ENCODE results near the gene CASZ1.

CASZ1 gene

GRCh38 chr1:10692401-10693021 is 103.9 kb downstream of the CASZ1 start:
- ATAC-seq (ENCODE audit: low read depth) (peak; percentile 32; the same call in 1 of the 3 replicates), DNase-seq (ENCODE audit: low spot score) (no peak)
- no peak overlapping the region for H3K4me3 ChIP-seq (ENCODE audit: severe bottlenecking)
- no peaks in the 10 kb centered on the region for H3K9me3 ChIP-seq (ENCODE audit: severe bottlenecking)
- H3K4me1 ChIP-seq (ENCODE audit: insufficient read depth, poor library complexity, severe bottlenecking): no peaks in the 10 kb centered on the region
- no peak overlapping the region for H3K27ac ChIP-seq (ENCODE audit: poor library complexity, severe bottlenecking)
- TF ChIP-seq CTCF (IDR thresholded peaks at IDR 0.05; ENCODE audit: poor library complexity, severe bottlenecking): peak; percentile 47
- no peaks in the 10 kb centered on the region for H3K36me3 ChIP-seq (ENCODE audit: low read depth)
- H3K27me3 ChIP-seq (ENCODE audit: insufficient read depth, poor library complexity, severe bottlenecking): no peaks in the 10 kb centered on the region

GRCh38 chr1:10691740-10692125 is 104.7 kb downstream of the CASZ1 start:
- Histone ChIP-seq H3K36me3 (ENCODE audit: low read depth) (no peaks in the 10 kb centered on the region), H3K27ac (ENCODE audit: poor library complexity, severe bottlenecking) (no peak overlapping the region), H3K9me3 (ENCODE audit: severe bottlenecking) (no peaks in the 10 kb centered on the region), H3K4me3 (ENCODE audit: severe bottlenecking) (no peak overlapping the region), H3K4me1 (ENCODE audit: insufficient read depth, poor library complexity, severe bottlenecking) (no peaks in the 10 kb centered on the region), H3K27me3 (ENCODE audit: insufficient read depth, poor library complexity, severe bottlenecking) (no peaks in the 10 kb centered on the region)
- DNase-seq (ENCODE audit: low spot score) (no peak), ATAC-seq (ENCODE audit: low read depth) (no peak)
- no peak for TF ChIP-seq CTCF (IDR thresholded peaks at IDR 0.05; ENCODE audit: poor library complexity, severe bottlenecking)

GRCh38 chr1:10691075-10691739 is 105.2 kb downstream of the CASZ1 start:
- TF ChIP-seq CTCF (IDR thresholded peaks at IDR 0.05; ENCODE audit: poor library complexity, severe bottlenecking): no peak
- Histone ChIP-seq H3K27me3 (ENCODE audit: insufficient read depth, poor library complexity, severe bottlenecking) (no peaks in the 10 kb centered on the region), H3K4me3 (ENCODE audit: severe bottlenecking) (no peak overlapping the region), H3K4me1 (ENCODE audit: insufficient read depth, poor library complexity, severe bottlenecking) (no peaks in the 10 kb centered on the region), H3K27ac (ENCODE audit: poor library complexity, severe bottlenecking) (no peak overlapping the region), H3K36me3 (ENCODE audit: low read depth) (no peaks in the 10 kb centered on the region), H3K9me3 (ENCODE audit: severe bottlenecking) (no peaks in the 10 kb centered on the region)
- no peak for DNase-seq (ENCODE audit: low spot score)
- no peak for ATAC-seq (ENCODE audit: low read depth)

- ATAC-seq (ENCODE audit: low read depth) (no peak), DNase-seq (ENCODE audit: low spot score) (no peak)
- H3K9me3 ChIP-seq (ENCODE audit: severe bottlenecking): no peaks in the 10 kb centered on the region
- no peak for TF ChIP-seq CTCF (IDR thresholded peaks at IDR 0.05; ENCODE audit: poor library complexity, severe bottlenecking)
- no peaks in the 10 kb centered on the region for H3K27me3 ChIP-seq (ENCODE audit: insufficient read depth, poor library complexity, severe bottlenecking)
- no peak overlapping the region for H3K27ac ChIP-seq (ENCODE audit: poor library complexity, severe bottlenecking)
- no peaks in the 10 kb centered on the region for H3K36me3 ChIP-seq (ENCODE audit: low read depth)
- H3K4me3 ChIP-seq (ENCODE audit: severe bottlenecking): no peak overlapping the region
- no peaks in the 10 kb centered on the region for H3K4me1 ChIP-seq (ENCODE audit: insufficient read depth, poor library complexity, severe bottlenecking)
Observed at GRCh38 chr1:10690484-10690883, 106.0 kb downstream of the CASZ1 start.

GRCh38 chr1:10688409-10688786 is 108.0 kb downstream of the CASZ1 start:
- H3K27ac ChIP-seq (ENCODE audit: poor library complexity, severe bottlenecking): no peak overlapping the region
- no peak overlapping the region for H3K4me3 ChIP-seq (ENCODE audit: severe bottlenecking)
- H3K9me3 ChIP-seq (ENCODE audit: severe bottlenecking): no peaks in the 10 kb centered on the region
- no peak for TF ChIP-seq CTCF (IDR thresholded peaks at IDR 0.05; ENCODE audit: poor library complexity, severe bottlenecking)
- no peaks in the 10 kb centered on the region for H3K4me1 ChIP-seq (ENCODE audit: insufficient read depth, poor library complexity, severe bottlenecking)
- ATAC-seq (ENCODE audit: low read depth) (no peak), DNase-seq (ENCODE audit: low spot score) (no peak)
- H3K36me3 ChIP-seq (ENCODE audit: low read depth): no peaks in the 10 kb centered on the region
- H3K27me3 ChIP-seq (ENCODE audit: insufficient read depth, poor library complexity, severe bottlenecking): no peaks in the 10 kb centered on the region
